Measurements from ENCODE around the gene MECP2.
A peak's percentile ranks its signal among the peaks of the same experiment; 100 is the strongest.
"Not testable (repeated sequence)": the region's sequence is repeated elsewhere in the genome, so short reads cannot be mapped to it uniquely, and the experiment has no call there.

The MECP2 gene

GRCh38 chrX:154097589-154098541 lies at the start of gene MECP2:
MECP2 (minus strand) TSS chrX:154097717.
- peak; percentile 62 for DNase-seq

DNA sequence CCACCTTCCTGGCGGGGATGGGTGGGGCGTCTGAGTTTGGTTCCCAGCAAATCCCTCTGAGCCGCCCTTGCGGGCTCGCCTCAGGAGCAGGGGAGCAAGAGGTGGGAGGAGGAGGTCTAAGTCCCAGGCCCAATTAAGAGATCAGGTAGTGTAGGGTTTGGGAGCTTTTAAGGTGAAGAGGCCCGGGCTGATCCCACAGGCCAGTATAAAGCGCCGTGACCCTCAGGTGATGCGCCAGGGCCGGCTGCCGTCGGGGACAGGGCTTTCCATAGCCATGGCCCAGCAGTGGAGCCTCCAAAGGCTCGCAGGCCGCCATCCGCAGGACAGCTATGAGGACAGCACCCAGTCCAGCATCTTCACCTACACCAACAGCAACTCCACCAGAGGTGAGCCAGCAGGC lies 46.5 kb upstream of the MECP2 start, which contains the start of gene OPN1LW:
Gene OPN1LW, plus strand, starts transcription at position 234 of the 400 bp plus-strand sequence. Its CDS starts 41 bp downstream, at position 275.
- DNase-seq = not testable (repeated sequence)

- no peak for DNase-seq
These were observed 45.6 kb upstream of the MECP2 start for GRCh38 chrX:154142950-154143745.

DNA sequence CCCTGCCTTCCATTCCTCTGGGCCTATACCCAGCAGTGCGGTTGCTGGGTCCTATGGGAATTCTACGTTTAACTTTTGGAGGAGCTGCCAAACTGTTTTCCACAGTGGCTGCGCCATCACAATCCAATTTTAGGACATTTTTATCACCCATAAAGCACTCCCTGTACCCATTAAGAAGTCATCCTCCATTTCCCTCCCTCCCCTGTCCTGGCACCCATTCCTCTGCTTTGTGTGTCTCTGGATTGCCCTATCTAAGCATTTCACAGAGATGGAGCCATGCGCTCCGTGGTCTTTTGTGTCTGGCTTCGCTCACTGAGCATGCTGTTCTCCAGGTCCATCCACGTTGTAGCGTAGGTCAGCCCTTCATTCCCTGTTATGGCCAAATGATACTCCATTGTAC lies 44.9 kb upstream of the MECP2 start:
- DNase-seq = no peak

GRCh38 chrX:154140742-154141141 lies 43.2 kb upstream of the MECP2 start:
- no peak for DNase-seq

- no peak for DNase-seq
These were observed 42.7 kb upstream of the MECP2 start for GRCh38 chrX:154140206-154140605.

DNA sequence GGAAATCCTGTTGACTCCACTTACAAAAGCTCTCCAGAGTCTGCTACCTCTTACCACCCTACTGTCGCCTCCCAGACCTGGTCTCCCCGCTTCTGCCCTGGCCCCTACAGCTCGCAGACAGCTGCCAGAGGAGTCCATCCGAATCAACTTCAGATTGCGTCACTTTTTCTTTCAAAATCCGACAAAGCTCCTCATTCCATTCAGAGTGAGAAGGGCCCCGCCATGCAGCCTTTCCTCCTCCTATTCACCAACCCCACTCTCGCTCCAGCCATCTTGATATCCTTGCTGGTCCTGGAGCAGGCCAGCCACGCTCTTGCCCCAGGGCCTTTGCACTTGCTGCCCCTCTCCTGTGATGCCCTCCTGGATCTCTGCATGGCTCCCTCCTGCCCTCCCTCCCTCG lies 41.3 kb upstream of the MECP2 start:
- DNase-seq = no peak

- peak; percentile 53 for DNase-seq
These were observed 39.2 kb upstream of the MECP2 start for GRCh38 chrX:154136627-154137161.

- no peak for DNase-seq
These were observed 38.1 kb upstream of the MECP2 start for GRCh38 chrX:154135458-154136229.

- DNase-seq = no peak
These were observed 34.8 kb upstream of the MECP2 start for GRCh38 chrX:154132366-154132765.

- no peak for DNase-seq
These were observed 34.4 kb upstream of the MECP2 start for GRCh38 chrX:154131955-154132354.

DNA sequence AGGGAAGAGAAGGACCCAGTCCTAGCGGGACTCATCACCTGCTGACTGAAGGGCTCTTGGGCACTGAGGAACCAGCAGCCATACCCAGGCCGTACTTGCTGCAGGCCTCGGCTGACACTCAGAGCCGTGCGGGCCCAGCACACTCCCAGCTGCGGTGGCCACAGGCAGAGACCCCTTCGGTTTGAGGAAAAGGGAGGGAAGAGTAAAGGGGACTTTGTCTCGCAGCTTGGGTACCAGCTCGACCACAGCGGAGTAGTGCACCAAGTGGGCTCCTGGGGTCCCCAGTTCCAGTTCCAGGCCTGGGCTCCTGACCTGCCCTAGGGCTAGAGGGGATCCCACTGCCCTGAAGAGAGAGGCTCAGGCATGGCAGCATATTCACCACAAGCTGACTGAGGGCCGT lies 28.6 kb upstream of the MECP2 start:
- no peak for DNase-seq

GRCh38 chrX:154125391-154126040 lies 28.0 kb upstream of the MECP2 start:
- DNase-seq = no peak

DNA sequence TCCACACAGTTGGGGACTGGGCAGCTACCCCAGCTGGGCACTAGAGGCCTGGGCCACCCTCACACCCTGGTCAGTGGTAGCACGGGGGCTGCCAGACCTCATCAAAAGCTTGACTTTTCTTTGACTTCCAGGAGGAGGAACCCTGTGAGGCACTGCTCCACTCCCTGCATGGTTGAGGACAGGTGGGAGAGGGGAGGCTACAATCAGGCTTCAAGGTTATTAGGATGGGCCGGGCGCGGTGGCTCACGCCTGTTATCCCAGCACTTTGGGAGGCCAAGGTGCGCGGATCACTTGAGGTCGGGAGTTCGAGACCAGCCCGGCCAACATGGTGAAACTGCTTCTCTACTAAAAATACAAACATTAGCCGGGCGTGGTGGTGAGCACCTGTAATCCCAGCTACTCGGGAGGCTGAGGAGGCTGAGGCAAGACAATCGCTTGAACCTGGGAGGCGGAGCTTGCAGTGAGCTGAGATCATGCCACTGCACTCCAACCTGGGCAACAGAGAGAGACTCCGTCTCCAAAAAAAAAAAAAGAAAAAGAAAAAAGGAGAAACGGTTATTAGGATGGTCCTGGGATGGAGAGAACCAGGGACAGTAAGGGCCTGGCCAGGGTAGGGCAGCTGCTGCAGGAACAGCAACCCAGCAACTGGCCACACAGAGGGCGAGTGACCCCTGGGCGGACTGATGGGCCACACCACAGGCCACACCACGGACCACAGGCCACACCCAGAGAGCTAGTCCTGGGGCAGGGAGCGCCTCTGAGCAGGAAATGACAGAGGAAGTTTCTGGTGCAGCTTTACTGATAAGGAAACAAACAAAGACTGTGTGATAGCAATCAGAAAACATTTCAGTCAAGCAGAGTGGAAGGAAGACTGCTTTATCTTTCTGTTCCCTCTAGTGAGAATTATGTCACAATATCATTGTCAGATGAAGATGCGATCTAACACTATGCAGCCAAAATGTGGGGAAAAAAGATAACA lies 26.0 kb upstream of the MECP2 start:
- no peak for DNase-seq

DNA sequence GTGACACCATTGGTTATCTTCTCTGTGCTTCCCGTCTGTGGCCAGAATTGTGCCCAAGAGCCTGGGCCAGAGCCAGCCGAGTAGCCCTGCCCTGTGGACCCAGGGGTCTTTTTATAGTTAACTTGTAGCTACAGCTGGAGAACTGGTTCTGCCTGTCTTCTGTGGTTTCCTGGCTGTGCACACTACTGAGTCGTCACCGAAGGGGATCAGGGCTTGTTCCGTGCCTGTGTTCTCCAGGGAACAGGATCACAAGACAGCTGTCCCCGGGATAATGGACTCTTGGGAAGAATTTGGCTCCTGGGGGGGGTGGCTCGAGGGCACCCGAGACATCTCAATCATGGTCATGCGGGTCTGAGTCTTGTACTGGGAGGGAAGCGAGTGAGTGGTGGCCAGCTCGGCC lies 24.4 kb upstream of the MECP2 start:
- DNase-seq = no peak

GRCh38 chrX:154121207-154121606 lies 23.7 kb upstream of the MECP2 start:
- DNase-seq = no peak

DNA sequence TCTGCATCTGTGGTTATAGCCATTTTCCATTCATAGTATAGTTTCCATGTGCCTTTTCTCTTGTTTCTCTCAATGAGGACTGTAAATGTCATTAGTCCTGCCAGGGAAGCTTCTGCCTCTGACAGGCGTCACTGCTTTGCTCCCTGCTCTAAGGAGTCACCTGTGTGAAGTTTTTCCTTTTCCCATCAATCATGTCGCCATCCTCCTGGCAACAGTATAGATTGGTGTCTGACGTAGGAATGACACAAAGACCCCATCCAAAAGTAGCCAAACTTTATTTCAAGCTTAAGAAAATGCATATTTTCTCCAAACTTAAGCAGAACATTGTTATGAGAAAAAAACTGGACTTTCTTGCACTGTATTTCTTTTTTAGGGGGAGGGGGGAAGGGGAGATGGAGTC lies 23.1 kb upstream of the MECP2 start:
- DNase-seq = no peak

DNA sequence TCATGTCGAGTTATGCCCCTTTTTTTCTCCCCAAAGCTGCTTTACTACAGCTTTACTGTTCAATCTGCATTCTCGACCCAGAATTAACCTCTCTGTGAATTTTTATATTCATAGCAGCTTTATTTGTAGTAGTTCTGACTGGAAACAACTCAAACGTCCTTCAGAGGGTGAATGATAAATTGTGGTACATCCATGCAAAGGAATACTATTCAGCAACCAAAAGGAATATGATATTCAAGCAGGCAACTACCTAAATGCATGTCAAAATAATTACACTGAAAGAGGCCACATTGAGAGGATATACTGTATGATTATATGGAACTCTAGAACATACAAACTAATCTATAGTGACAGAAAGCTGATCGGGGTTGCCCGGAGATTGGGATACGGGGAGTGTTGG lies 20.0 kb upstream of the MECP2 start:
- DNase-seq = no peak

DNA sequence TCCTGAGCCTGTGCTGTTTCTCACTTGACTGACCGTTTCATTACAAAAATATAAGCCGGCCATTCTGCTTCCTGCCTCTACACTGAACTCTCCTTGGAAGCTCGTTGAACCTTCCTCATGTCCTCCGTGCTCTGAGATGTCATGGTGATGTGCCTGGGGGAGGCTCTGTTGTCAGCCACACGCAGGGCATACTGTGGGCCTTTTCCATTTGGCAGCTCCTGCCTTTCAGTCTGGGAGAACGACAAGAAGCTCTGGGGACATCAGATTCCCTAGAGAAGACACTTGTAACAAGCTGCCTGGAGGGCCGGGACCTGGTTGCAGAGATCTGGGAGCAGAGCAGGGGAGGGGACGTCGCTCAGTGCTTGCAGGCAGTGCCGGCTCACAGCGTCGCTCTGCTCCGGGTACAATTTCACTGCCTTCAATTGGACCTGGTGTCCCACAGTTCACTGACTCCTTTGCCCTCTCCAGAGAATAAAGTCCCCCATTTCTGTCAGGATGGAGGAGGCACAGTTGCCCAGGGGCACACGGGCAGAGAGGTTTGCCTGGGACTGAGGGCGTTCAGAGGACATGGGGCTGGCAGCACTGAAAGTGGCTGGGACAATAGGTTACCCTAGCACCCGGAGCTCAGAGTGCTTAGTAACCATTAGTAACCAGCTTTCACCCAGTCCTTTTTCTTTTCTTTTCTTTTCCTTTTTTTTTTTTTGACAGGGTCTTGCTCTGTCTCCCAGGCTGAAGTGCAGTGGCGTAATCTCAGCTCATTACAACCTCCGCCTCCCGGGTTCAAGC lies 19.1 kb upstream of the MECP2 start:
- DNase-seq = no peak

DNA sequence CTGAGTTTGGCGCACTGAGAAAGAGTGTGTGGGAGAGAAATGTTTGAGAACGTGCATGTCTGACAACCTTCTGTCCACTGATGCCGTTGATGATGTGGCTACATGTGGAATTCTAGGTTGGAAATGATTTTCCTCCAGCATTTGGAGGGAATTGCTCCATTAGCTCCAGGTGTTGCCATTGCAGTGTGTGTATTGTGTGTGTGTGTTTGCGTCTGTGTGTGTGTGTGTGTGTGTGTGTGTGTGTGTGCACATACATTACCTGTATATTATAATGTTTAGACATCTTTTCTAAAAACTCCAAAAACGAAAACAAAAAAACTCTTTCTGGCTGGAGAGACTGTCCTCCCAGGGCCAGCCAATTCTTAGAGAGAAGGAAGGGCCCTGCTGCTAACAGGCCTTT lies 18.2 kb upstream of the MECP2 start:
- DNase-seq = no peak
